Neural progenitor cell (in vitro differentiated cells): ENCODE measurements around the gene PTAFR. TPM values are rescaled to one million over a fixed set of nuclear protein-coding genes. Genes with fewer than 3 reads are reported as not detected.

Experiments
- DNase-seq: peaks from one replicate; pipeline ENCODE4 v3.0.0-alpha.2; 2016; ENCODE audit warnings: low spot score
- H2AFZ ChIP-seq: fragments of 200-600 bp; sonication (generic); replicated peaks from 2 replicates; pipeline ENCODE4 v1.6.1; 2016; ENCODE audit warnings: antibody characterized with exemption
- H3F3A ChIP-seq: fragments of 200-600 bp; sonication (generic); 2 replicates; pipeline ENCODE4 v1.6.1; 2016; ENCODE audit warnings: antibody characterized with exemption, low read depth
- H3K27ac ChIP-seq: fragments of 200-600 bp; sonication (generic); 2 replicates; pipeline ENCODE4 v1.5.1; 2016; ENCODE audit warnings: mild to moderate bottlenecking
- H3K27me3 ChIP-seq: fragments of 200-600 bp; sonication (generic); 2 replicates; pipeline ENCODE4 v1.6.1; 2016; ENCODE audit warnings: mild to moderate bottlenecking, moderate library complexity
- H3K36me3 ChIP-seq: fragments of 200-600 bp; sonication (generic); 2 replicates; pipeline ENCODE4 v1.5.1; 2016
- H3K4me1 ChIP-seq: fragments of 200-600 bp; sonication (generic); 2 replicates; pipeline ENCODE4 v1.6.1; 2016; ENCODE audit warnings: mixed run types
- H3K4me2 ChIP-seq: fragments of 200-600 bp; sonication (generic); 2 replicates; pipeline ENCODE4 v1.6.1; 2016
- H3K4me3 ChIP-seq: fragments of 200-600 bp; sonication (generic); 2 replicates; pipeline ENCODE4 v1.5.1; 2016
- H3K79me2 ChIP-seq: fragments of 200-600 bp; sonication (generic); 2 replicates; pipeline ENCODE4 v1.6.1; 2016; ENCODE audit warnings: low read depth
- H3K9ac ChIP-seq: fragments of 200-600 bp; sonication (generic); 2 replicates; pipeline ENCODE4 v1.6.1; 2016
- H3K9me3 ChIP-seq: fragments of 200-600 bp; sonication (generic); 2 replicates; pipeline ENCODE4 v1.5.1; 2016; ENCODE audit warnings: low read depth
- H4K20me1 ChIP-seq: fragments of 200-600 bp; sonication (generic); 2 replicates; pipeline ENCODE4 v1.6.1; 2016; ENCODE audit warnings: low read depth
- H3K27ac Mint-ChIP-seq: 3 replicates; pipeline ENCODE4 v1.8.0; 2021; ENCODE audit warnings: mixed read lengths
- H3K27me3 Mint-ChIP-seq: 2 replicates; pipeline ENCODE4 v1.8.0; 2022; ENCODE audit warnings: low read depth, mild to moderate bottlenecking, inconsistent platforms, moderate library complexity, mixed read lengths; ENCODE audit not compliant: insufficient read depth
- H3K36me3 Mint-ChIP-seq: 3 replicates; pipeline ENCODE4 v1.8.0; 2021; ENCODE audit warnings: mixed read lengths
- H3K4me1 Mint-ChIP-seq: 3 replicates; pipeline ENCODE4 v1.8.0; 2021; ENCODE audit warnings: mixed read lengths
- H3K4me3 Mint-ChIP-seq: 3 replicates; pipeline ENCODE4 v1.8.0; 2021; ENCODE audit warnings: mild to moderate bottlenecking, moderate library complexity, mixed read lengths
- H3K9me3 Mint-ChIP-seq: 3 replicates; pipeline ENCODE4 v1.8.0; 2020; ENCODE audit warnings: mixed read lengths
- EZH2 ChIP-seq: fragments of 200-600 bp; sonication (generic); IDR thresholded peaks from 2 replicates; pipeline ENCODE4 v1.6.1; 2017; ENCODE audit warnings: antibody characterized with exemption, mild to moderate bottlenecking, moderate library complexity
- EZH2phosphoT487 ChIP-seq: fragments of 200-600 bp; sonication (generic); IDR thresholded peaks from 2 replicates; pipeline ENCODE4 v1.6.1; 2017; ENCODE audit warnings: antibody characterized with exemption
- total RNA-seq: library from RNA; depleted of rRNA; stranded (reverse); fragments of >200 nt; gene quantifications from 2 replicates; pipeline ENCODE4 v1.2.3, GENCODE V29; 2015; ENCODE audit warnings: low replicate concordance
- TF ChIP-seq, protein P1 (sequence below): fragments of 200-600 bp; sonication (generic); IDR thresholded peaks from 2 replicates; pipeline ENCODE4 v1.5.1; 2017; ENCODE audit warnings: antibody characterized with exemption, mild to moderate bottlenecking

The PTAFR gene
- total RNA-seq, 1 donor from 2014 or later = not detected

DNA sequence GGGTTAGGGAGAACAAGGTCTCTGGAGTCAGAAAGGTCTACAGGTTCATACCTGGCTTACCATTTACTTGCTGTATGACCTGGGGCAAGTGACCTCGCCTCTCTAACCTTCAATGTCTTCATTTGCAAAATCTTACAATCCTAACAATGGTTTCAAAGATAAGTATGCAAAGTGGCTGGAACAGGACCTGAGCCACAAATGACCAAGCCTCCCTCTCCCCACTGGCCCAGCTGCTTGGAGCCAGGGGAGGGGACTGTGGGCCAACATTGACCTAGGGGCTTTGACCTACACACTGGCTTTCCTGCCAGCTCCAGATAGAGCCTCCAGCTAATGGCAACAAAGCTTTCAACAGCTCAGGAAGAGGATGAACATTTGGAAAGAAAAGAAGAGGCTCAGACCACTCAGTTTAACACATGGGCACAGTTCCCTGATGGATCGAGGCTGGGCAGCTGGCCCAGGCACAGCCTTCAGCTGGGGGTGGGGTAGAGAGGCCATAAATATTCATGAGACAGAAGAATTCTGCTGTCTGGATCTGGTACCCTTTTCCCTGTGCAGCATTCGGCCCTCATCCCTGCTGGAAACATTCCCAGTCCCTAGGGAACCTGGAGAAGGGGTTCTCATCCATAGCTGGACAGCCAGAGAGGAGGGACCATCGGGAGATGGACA lies 12.9 kb downstream of the PTAFR start:
- H3K4me3 Mint-ChIP-seq = no peak overlapping the region
- no peaks in the 10 kb centered on the region for H3F3A ChIP-seq
- DNase-seq = no peak
- H3K27me3 ChIP-seq = no peaks in the 10 kb centered on the region
- H3K27me3 Mint-ChIP-seq = peaks cover 6% of the 10 kb centered on the region
- TF ChIP-seq EZH2 (no peak), EZH2phosphoT487 (no peak)
- TF ChIP-seq, protein P1, sequence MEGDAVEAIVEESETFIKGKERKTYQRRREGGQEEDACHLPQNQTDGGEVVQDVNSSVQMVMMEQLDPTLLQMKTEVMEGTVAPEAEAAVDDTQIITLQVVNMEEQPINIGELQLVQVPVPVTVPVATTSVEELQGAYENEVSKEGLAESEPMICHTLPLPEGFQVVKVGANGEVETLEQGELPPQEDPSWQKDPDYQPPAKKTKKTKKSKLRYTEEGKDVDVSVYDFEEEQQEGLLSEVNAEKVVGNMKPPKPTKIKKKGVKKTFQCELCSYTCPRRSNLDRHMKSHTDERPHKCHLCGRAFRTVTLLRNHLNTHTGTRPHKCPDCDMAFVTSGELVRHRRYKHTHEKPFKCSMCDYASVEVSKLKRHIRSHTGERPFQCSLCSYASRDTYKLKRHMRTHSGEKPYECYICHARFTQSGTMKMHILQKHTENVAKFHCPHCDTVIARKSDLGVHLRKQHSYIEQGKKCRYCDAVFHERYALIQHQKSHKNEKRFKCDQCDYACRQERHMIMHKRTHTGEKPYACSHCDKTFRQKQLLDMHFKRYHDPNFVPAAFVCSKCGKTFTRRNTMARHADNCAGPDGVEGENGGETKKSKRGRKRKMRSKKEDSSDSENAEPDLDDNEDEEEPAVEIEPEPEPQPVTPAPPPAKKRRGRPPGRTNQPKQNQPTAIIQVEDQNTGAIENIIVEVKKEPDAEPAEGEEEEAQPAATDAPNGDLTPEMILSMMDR = no peak
- H3K4me3 ChIP-seq = no peak overlapping the region
- H3K4me1 ChIP-seq = no peaks in the 10 kb centered on the region
- no peak overlapping the region for H3K4me2 ChIP-seq
- H3K9me3 ChIP-seq = no peaks in the 10 kb centered on the region
- no peaks in the 10 kb centered on the region for H4K20me1 ChIP-seq
- no peaks in the 10 kb centered on the region for H3K79me2 ChIP-seq
- peaks cover 11% of the 10 kb centered on the region for H3K4me1 Mint-ChIP-seq
- H3K9me3 Mint-ChIP-seq = no peaks in the 10 kb centered on the region
- no peak overlapping the region for H2AFZ ChIP-seq
- H3K27ac Mint-ChIP-seq = peak overlapping the region; percentile 36
- no peak overlapping the region for H3K27ac ChIP-seq
- H3K9ac ChIP-seq = no peak overlapping the region
- H3K36me3 Mint-ChIP-seq = no peaks in the 10 kb centered on the region
- H3K36me3 ChIP-seq = no peaks in the 10 kb centered on the region

DNA sequence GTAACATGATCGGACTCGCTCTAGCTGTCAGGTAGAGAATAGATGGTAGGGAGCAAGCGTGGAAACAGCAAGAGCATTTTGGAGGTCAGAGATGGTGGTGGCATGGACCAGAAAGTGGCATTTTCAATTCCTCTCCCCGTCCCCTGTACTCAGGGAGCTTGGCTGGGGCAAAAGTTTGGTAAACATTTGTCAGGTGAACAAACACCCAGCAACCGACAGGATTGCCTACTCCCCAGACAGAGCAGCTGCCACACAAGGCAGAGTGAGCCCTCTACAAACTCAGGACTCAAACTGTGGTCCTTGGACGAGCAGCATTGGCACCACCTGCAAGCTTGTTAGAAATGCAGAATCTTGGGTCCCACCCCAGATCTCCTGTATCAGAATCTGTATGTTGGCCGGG lies 14.3 kb downstream of the PTAFR start:
- Mint-ChIP-seq H3K9me3 (no peaks in the 10 kb centered on the region), H3K4me3 (no peak overlapping the region), H3K4me1 (peaks cover 11% of the 10 kb centered on the region), H3K27ac (no peak overlapping the region), H3K27me3 (peaks cover 6% of the 10 kb centered on the region), H3K36me3 (no peaks in the 10 kb centered on the region)
- Histone ChIP-seq H3K9me3 (no peaks in the 10 kb centered on the region), H3K9ac (no peak overlapping the region), H3K36me3 (no peaks in the 10 kb centered on the region), H3K27ac (no peak overlapping the region), H3K79me2 (no peaks in the 10 kb centered on the region), H3K4me3 (no peak overlapping the region), H4K20me1 (no peaks in the 10 kb centered on the region), H3K4me1 (no peaks in the 10 kb centered on the region), H3K27me3 (no peaks in the 10 kb centered on the region), H3F3A (no peaks in the 10 kb centered on the region), H2AFZ (no peak overlapping the region), H3K4me2 (no peak overlapping the region)
- DNase-seq = no peak
- TF ChIP-seq, protein P1 = no peak
- TF ChIP-seq EZH2 (no peak), EZH2phosphoT487 (no peak)

DNA sequence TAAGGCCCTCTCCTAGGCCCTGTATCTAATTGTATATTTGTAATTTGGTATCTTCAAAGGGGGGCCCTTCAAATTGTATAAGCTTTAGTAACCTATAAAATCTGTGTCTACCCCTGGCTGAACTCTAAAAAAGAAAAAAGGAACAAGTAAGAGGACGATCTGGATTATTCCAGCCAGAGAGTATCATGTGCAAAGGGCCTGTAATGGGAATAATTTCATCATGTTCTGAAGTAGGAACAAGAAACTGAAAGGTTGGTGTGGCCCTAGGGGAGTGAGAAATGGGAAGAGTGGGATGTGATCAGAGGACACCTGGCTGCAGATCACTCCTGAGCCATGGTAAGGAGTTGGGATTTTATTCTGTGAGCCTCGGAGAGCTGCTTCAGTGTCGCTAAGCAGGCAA lies 14.7 kb downstream of the PTAFR start:
- no peaks in the 10 kb centered on the region for H3K36me3 Mint-ChIP-seq
- Histone ChIP-seq H3K36me3 (no peaks in the 10 kb centered on the region), H3F3A (no peaks in the 10 kb centered on the region), H3K9ac (no peak overlapping the region), H3K4me2 (no peak overlapping the region), H3K79me2 (no peaks in the 10 kb centered on the region), H2AFZ (no peak overlapping the region), H3K4me3 (no peak overlapping the region), H3K4me1 (no peaks in the 10 kb centered on the region), H3K9me3 (no peaks in the 10 kb centered on the region), H4K20me1 (no peaks in the 10 kb centered on the region), H3K27ac (no peak overlapping the region), H3K27me3 (no peaks in the 10 kb centered on the region)
- H3K4me1 Mint-ChIP-seq = peaks cover 11% of the 10 kb centered on the region
- H3K9me3 Mint-ChIP-seq = no peaks in the 10 kb centered on the region
- TF ChIP-seq, protein P1 = no peak
- TF ChIP-seq EZH2 = no peak
- no peak for TF ChIP-seq EZH2phosphoT487
- no peak overlapping the region for H3K4me3 Mint-ChIP-seq
- DNase-seq = no peak
- H3K27me3 Mint-ChIP-seq = peaks cover 6% of the 10 kb centered on the region
- H3K27ac Mint-ChIP-seq = no peak overlapping the region
